ENCODE measurements around the gene IGSF5.
"Not testable (repeated sequence)": the region's sequence is repeated elsewhere in the genome, so short reads cannot be mapped to it uniquely, and the experiment has no call there.

DNA sequence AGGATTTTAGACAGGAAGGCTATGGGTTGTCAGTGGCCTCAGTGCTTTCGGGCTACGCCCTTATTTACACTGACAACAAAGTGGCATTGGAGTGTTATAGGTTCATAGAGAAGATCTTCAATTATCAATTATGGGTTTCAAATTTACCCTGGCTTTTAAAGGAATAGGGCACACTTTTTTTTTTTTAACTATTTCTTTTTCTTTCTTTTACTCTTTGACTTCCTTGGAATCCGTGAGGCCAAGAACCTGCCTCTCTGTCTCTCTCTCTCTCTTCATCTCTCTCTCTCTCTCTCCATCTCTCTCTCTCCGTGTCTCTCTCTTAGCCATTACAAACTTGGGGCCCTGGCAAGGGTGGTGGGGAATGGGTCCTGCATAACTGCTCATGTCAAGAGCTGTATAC is at the start of gene IGSF5:
- TF ChIP-seq, protein P1, sequence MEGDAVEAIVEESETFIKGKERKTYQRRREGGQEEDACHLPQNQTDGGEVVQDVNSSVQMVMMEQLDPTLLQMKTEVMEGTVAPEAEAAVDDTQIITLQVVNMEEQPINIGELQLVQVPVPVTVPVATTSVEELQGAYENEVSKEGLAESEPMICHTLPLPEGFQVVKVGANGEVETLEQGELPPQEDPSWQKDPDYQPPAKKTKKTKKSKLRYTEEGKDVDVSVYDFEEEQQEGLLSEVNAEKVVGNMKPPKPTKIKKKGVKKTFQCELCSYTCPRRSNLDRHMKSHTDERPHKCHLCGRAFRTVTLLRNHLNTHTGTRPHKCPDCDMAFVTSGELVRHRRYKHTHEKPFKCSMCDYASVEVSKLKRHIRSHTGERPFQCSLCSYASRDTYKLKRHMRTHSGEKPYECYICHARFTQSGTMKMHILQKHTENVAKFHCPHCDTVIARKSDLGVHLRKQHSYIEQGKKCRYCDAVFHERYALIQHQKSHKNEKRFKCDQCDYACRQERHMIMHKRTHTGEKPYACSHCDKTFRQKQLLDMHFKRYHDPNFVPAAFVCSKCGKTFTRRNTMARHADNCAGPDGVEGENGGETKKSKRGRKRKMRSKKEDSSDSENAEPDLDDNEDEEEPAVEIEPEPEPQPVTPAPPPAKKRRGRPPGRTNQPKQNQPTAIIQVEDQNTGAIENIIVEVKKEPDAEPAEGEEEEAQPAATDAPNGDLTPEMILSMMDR (conservative IDR thresholded peaks at IDR 0.05 in 1 of 2, IDR thresholded peaks at IDR 0.05 in 1 of 2; ENCODE audit: extremely low read depth in 1 of 2, insufficient read depth in 1 of 2, low read depth in 1 of 2, low read length in 2 of 2), result not testable (repeated sequence)
- not testable (repeated sequence) for TF ChIP-seq EZH2 (IDR thresholded peaks at IDR 0.05; ENCODE audit: borderline replicate concordance, low read length)

Data from mammary epithelial cell (primary cell).